A673 (cell line): ENCODE results near the gene GUCY2F. TPM values are rescaled to one million over a fixed set of nuclear protein-coding genes. Genes with fewer than 3 reads are reported as not detected.

Experiments
- BruUV-seq: library from RNA; stranded (reverse); fragments of 400-500 nt; replicated peaks from 2 replicates; lab custom pipeline; 2021; lab: Mats Ljungman, UMichigan
- CTCF ChIA-PET: fragments of 300-600 bp; sonication (Branson Sonifier 250); formaldehyde crosslinking; loops from one replicate; lab custom pipeline; 2022; ENCODE audit warnings: antibody characterized with exemption; lab: Charles Lee
- POLR2A ChIA-PET: fragments of 300-600 bp; sonication (Branson Sonifier 250); formaldehyde crosslinking; loops from one replicate; lab custom pipeline; 2022; ENCODE audit warnings: antibody characterized with exemption; ENCODE audit not compliant: low non-redundant PET; lab: Charles Lee
- DNase-seq: peaks from one replicate; pipeline ENCODE4 v3.0.0-alpha.2; 2015; ENCODE audit warnings: low spot score
- H3K27ac ChIP-seq: fragments of 200-600 bp; sonication (generic); 2 replicates; pipeline ENCODE4 v1.5.1; 2016; ENCODE audit warnings: mixed run types, low read depth, mild to moderate bottlenecking, mixed read lengths, antibody characterized with exemption, low read length; ENCODE audit not compliant: poor library complexity, severe bottlenecking
- H3K27me3 ChIP-seq: fragments of 200-600 bp; sonication (generic); replicated peaks from 2 replicates; pipeline ENCODE4 v1.6.1; 2017; ENCODE audit warnings: mixed run types, low read depth, mild to moderate bottlenecking, mixed read lengths, antibody characterized with exemption, low read length; ENCODE audit not compliant: insufficient read depth, poor library complexity
- H3K36me3 ChIP-seq: fragments of 200-600 bp; sonication (generic); 2 replicates; pipeline ENCODE4 v1.6.1; 2016; ENCODE audit warnings: mixed run types, mild to moderate bottlenecking, mixed read lengths, antibody characterized with exemption, low read length; ENCODE audit not compliant: insufficient read depth, poor library complexity, severe bottlenecking
- H3K4me1 ChIP-seq: fragments of 200-600 bp; sonication (generic); 2 replicates; pipeline ENCODE4 v1.6.1; 2017; ENCODE audit warnings: mixed run types, mild to moderate bottlenecking, mixed read lengths, antibody characterized with exemption, low read length; ENCODE audit not compliant: insufficient read depth, poor library complexity, severe bottlenecking
- H3K4me3 ChIP-seq: fragments of 200-600 bp; sonication (generic); 2 replicates; pipeline ENCODE4 v1.5.1; 2016; ENCODE audit warnings: low read depth, mixed run types, mild to moderate bottlenecking, mixed read lengths, low read length; ENCODE audit not compliant: poor library complexity, severe bottlenecking
- H3K9me3 ChIP-seq: fragments of 200-600 bp; sonication (generic); 2 replicates; pipeline ENCODE4 v1.6.1; 2016; ENCODE audit warnings: mixed run types, low read depth, mild to moderate bottlenecking, mixed read lengths, antibody characterized with exemption, low read length; ENCODE audit not compliant: poor library complexity, severe bottlenecking
- EZH2 ChIP-seq: fragments of 200-600 bp; sonication (generic); IDR thresholded peaks from 2 replicates; pipeline ENCODE4 v1.6.1; 2017; ENCODE audit warnings: borderline replicate concordance, low read depth, mild to moderate bottlenecking, mixed read lengths, antibody characterized with exemption, low read length; ENCODE audit not compliant: poor library complexity, severe bottlenecking
- intact Hi-C: fragments of 100-400 bp; cut with micrococcal nuclease; formaldehyde crosslinking; loops from one replicate; pipeline ENCODE4 v1.10.0; 2022; ENCODE audit not compliant: unreplicated experiment
- total RNA-seq: library from RNA; stranded (reverse); gene quantifications from 2 replicates; pipeline ENCODE4 v1.2.3, GENCODE V29; 2021
- TF ChIP-seq, protein P1 (sequence below): fragments of 300-800, 200-600 bp; sonication (generic); conservative IDR thresholded peaks from 2 replicates; pipeline ENCODE4 v1.5.1; 2017; ENCODE audit warnings: low read depth, mild to moderate bottlenecking, antibody characterized with exemption, low read length, moderate library complexity, mixed read lengths

Gene GUCY2F
- total RNA-seq, 1 experiment from 2014 or later = 0.26 TPM

- no peak for TF ChIP-seq EZH2
- TF ChIP-seq, protein P1, sequence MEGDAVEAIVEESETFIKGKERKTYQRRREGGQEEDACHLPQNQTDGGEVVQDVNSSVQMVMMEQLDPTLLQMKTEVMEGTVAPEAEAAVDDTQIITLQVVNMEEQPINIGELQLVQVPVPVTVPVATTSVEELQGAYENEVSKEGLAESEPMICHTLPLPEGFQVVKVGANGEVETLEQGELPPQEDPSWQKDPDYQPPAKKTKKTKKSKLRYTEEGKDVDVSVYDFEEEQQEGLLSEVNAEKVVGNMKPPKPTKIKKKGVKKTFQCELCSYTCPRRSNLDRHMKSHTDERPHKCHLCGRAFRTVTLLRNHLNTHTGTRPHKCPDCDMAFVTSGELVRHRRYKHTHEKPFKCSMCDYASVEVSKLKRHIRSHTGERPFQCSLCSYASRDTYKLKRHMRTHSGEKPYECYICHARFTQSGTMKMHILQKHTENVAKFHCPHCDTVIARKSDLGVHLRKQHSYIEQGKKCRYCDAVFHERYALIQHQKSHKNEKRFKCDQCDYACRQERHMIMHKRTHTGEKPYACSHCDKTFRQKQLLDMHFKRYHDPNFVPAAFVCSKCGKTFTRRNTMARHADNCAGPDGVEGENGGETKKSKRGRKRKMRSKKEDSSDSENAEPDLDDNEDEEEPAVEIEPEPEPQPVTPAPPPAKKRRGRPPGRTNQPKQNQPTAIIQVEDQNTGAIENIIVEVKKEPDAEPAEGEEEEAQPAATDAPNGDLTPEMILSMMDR = no peak
- BruUV-seq = no TSS peak
- ChIA-PET POLR2A (no interaction called here), CTCF (interaction anchor here (1.1 kb wide), 1 partner anchor 12 kb away, joined by 3 read pairs; no protein-coding TSS in a partner anchor)
- no peaks in the 10 kb centered on the region for H3K9me3 ChIP-seq
- H3K27ac ChIP-seq = no peak overlapping the region
- H3K27me3 ChIP-seq = no peaks in the 10 kb centered on the region
- no peaks in the 10 kb centered on the region for H3K36me3 ChIP-seq
- DNase-seq = no peak
- no peak overlapping the region for H3K4me3 ChIP-seq
- intact Hi-C loops = loop anchor here (1.0 to 10.0 kb wide), 3 partner anchors 148 to 406 kb away; no protein-coding TSS in a partner anchor
- no peaks in the 10 kb centered on the region for H3K4me1 ChIP-seq
Measured at GRCh38 chrX:109484886-109485285, 3.0 kb upstream of the GUCY2F start.

- Histone ChIP-seq H3K4me1 (peaks cover 9% of the 10 kb centered on the region), H3K4me3 (no peak overlapping the region), H3K9me3 (no peaks in the 10 kb centered on the region), H3K27ac (no peak overlapping the region), H3K27me3 (peaks cover 9% of the 10 kb centered on the region), H3K36me3 (no peaks in the 10 kb centered on the region)
- ChIA-PET POLR2A (no interaction called here), CTCF (interaction anchor here (1.0 kb wide), 1 partner anchor 776 kb away, joined by 5 read pairs; no protein-coding TSS in a partner anchor)
- peak; percentile 78 for DNase-seq
- no TSS peak for BruUV-seq
- intact Hi-C loops = loop anchor here (2.0 kb wide), 1 partner anchor 777 kb away; no protein-coding TSS in a partner anchor
- TF ChIP-seq, protein P1 = peak; percentile 72
- TF ChIP-seq EZH2 = no peak
Measured at GRCh38 chrX:109475174-109475891, 6.6 kb downstream of the GUCY2F start.

GRCh38 chrX:109472939-109473735, 8.7 kb downstream of the GUCY2F start:
- TF ChIP-seq, protein P1 = peak; percentile 55
- TF ChIP-seq EZH2 = no peak
- DNase-seq = peak; percentile 75
- Histone ChIP-seq H3K4me3 (no peak overlapping the region), H3K9me3 (no peaks in the 10 kb centered on the region), H3K27ac (peak overlapping the region; percentile 39), H3K36me3 (no peaks in the 10 kb centered on the region), H3K4me1 (peaks cover 5% of the 10 kb centered on the region), H3K27me3 (peaks cover 9% of the 10 kb centered on the region)
- ChIA-PET CTCF (interaction anchor here (0.7 to 1.1 kb wide), 3 partner anchors 12 to 162 kb away, joined by 3 to 5 read pairs (median 3); no protein-coding TSS in a partner anchor), POLR2A (interaction anchor here (0.7 kb wide), 1 partner anchor 64 kb away, joined by 3 read pairs; no protein-coding TSS in a partner anchor)
- no TSS peak for BruUV-seq
- intact Hi-C loops = no loop called here
